ENCODE data around the gene COL1A1. TPM values are rescaled to one million over a fixed set of nuclear protein-coding genes. Genes with fewer than 3 reads are reported as not detected.
A peak's percentile ranks its signal among the peaks of the same experiment; 100 is the strongest.

Gene COL1A1
- total RNA-seq, 1 donor from 2014 or later, result 12,796 TPM

GRCh38 chr17:50184611-50185398 is 16.6 kb downstream of the COL1A1 start:
- FAIRE-seq (no peak), DNase-seq (ENCODE audit: low read depth) (no peak)
- peak overlapping the region; percentile 54 for H3K4me3 Mint-ChIP-seq (ENCODE audit: unreplicated experiment)
- H3K36me3 ChIP-seq (ENCODE audit: insufficient read depth, low read length), result peaks cover 57% of the 10 kb centered on the region
- H3K9ac ChIP-seq (ENCODE audit: low read length), result peak overlapping the region; percentile 68
- H3K27ac Mint-ChIP-seq (ENCODE audit: unreplicated experiment), result peak overlapping the region; percentile 98
- H3K9me3 ChIP-seq (ENCODE audit: insufficient read depth, low read depth, low read length), result no peaks in the 10 kb centered on the region
- no peak overlapping the region for H3K4me3 ChIP-seq (ENCODE audit: insufficient read depth, low read depth, low read length)
- H3K27ac ChIP-seq (ENCODE audit: low read depth, low read length), result peak overlapping the region; percentile 79
- H3K4me1 Mint-ChIP-seq (ENCODE audit: low read depth, unreplicated experiment), result peaks cover 62% of the 10 kb centered on the region
- no peaks in the 10 kb centered on the region for H3K9me3 Mint-ChIP-seq (ENCODE audit: unreplicated experiment)
- TF ChIP-seq CTCF (IDR thresholded peaks at IDR 0.05; ENCODE audit: insufficient read depth, low read depth, low read length) (no peak), EZH2 (IDR thresholded peaks at IDR 0.05; ENCODE audit: insufficient read depth, low read length) (no peak)
- peaks cover 17% of the 10 kb centered on the region for H3K79me2 ChIP-seq (ENCODE audit: insufficient read depth, low read length)
- no peak overlapping the region for H2AFZ ChIP-seq (ENCODE audit: low read depth, low read length)
- H3K36me3 Mint-ChIP-seq (ENCODE audit: low read depth, unreplicated experiment), result peaks cover 37% of the 10 kb centered on the region
- H3K27me3 ChIP-seq (ENCODE audit: insufficient read depth, low read length), result no peaks in the 10 kb centered on the region
- peaks cover 42% of the 10 kb centered on the region for H3K4me1 ChIP-seq (ENCODE audit: insufficient read depth, low read length)
- H3K4me2 ChIP-seq (ENCODE audit: low read length), result peak overlapping the region; percentile 45
- peaks cover 84% of the 10 kb centered on the region for H4K20me1 ChIP-seq (ENCODE audit: insufficient read depth, low read length)
- H3K27me3 Mint-ChIP-seq (ENCODE audit: low read depth, unreplicated experiment), result no peaks in the 10 kb centered on the region

GRCh38 chr17:50184064-50184463 is 17.4 kb downstream of the COL1A1 start:
- Mint-ChIP-seq H3K4me3 (ENCODE audit: unreplicated experiment) (peak overlapping the region; percentile 13), H3K9me3 (ENCODE audit: unreplicated experiment) (no peaks in the 10 kb centered on the region), H3K4me1 (ENCODE audit: low read depth, unreplicated experiment) (peaks cover 62% of the 10 kb centered on the region), H3K27ac (ENCODE audit: unreplicated experiment) (peak overlapping the region; percentile 98), H3K27me3 (ENCODE audit: low read depth, unreplicated experiment) (no peaks in the 10 kb centered on the region), H3K36me3 (ENCODE audit: low read depth, unreplicated experiment) (peaks cover 35% of the 10 kb centered on the region)
- Histone ChIP-seq H3K36me3 (ENCODE audit: insufficient read depth, low read length) (peaks cover 51% of the 10 kb centered on the region), H3K27me3 (ENCODE audit: insufficient read depth, low read length) (no peaks in the 10 kb centered on the region), H3K4me3 (ENCODE audit: insufficient read depth, low read depth, low read length) (no peak overlapping the region), H2AFZ (ENCODE audit: low read depth, low read length) (no peak overlapping the region), H4K20me1 (ENCODE audit: insufficient read depth, low read length) (peaks cover 77% of the 10 kb centered on the region), H3K79me2 (ENCODE audit: insufficient read depth, low read length) (peaks cover 12% of the 10 kb centered on the region), H3K9me3 (ENCODE audit: insufficient read depth, low read depth, low read length) (no peaks in the 10 kb centered on the region), H3K4me2 (ENCODE audit: low read length) (no peak overlapping the region), H3K4me1 (ENCODE audit: insufficient read depth, low read length) (peaks cover 37% of the 10 kb centered on the region), H3K9ac (ENCODE audit: low read length) (peak overlapping the region; percentile 52), H3K27ac (ENCODE audit: low read depth, low read length) (peak overlapping the region; percentile 79)
- no peak for DNase-seq (ENCODE audit: low read depth)
- TF ChIP-seq CTCF (IDR thresholded peaks at IDR 0.05; ENCODE audit: insufficient read depth, low read depth, low read length) (no peak), EZH2 (IDR thresholded peaks at IDR 0.05; ENCODE audit: insufficient read depth, low read length) (no peak)
- FAIRE-seq, result no peak
